Vagina (tissue), 2 donors: ENCODE results near the gene BCKDK. TPM values are rescaled to one million over a fixed set of nuclear protein-coding genes. Genes with fewer than 3 reads are reported as not detected.
A peak's percentile ranks its signal among the peaks of the same experiment; 100 is the strongest.

Experiments
- DNase-seq, 2 donors: peaks; one replicate each; pipeline ENCODE4 v3.0.0-alpha.2; 2017; ENCODE audit errors: extremely low spot score in 2 of 2
- H3K27ac ChIP-seq: fragments of 200-600 bp; sonication (generic); one replicate; pipeline ENCODE4 v1.5.1; 2019
- H3K27me3 ChIP-seq: fragments of 200-600 bp; sonication (generic); one replicate; pipeline ENCODE4 v1.5.1; 2019
- H3K36me3 ChIP-seq, 2 donors: fragments of 200-600 bp; sonication (generic); one replicate each; pipeline ENCODE4 v1.5.1; 2017 to 2019
- H3K4me1 ChIP-seq: fragments of 200-600 bp; sonication (generic); one replicate; pipeline ENCODE4 v1.5.1; 2019
- H3K4me3 ChIP-seq, 2 donors: fragments of 200-600 bp; sonication (generic); 1 replicate in 1 of 2; 2 replicates in 1 of 2; pipeline ENCODE4 v1.5.1; 2016 to 2019
- H3K9me3 ChIP-seq: fragments of 200-600 bp; sonication (generic); one replicate; pipeline ENCODE4 v1.5.1; 2019
- POLR2A ChIP-seq, 2 donors: fragments of 450-650 bp; IDR thresholded peaks; one replicate each; pipeline ENCODE4 v1.6.1; 2017; ENCODE audit warnings: antibody characterized with exemption in 2 of 2, mild to moderate bottlenecking in 2 of 2, moderate library complexity in 2 of 2
- POLR2AphosphoS5 ChIP-seq, 2 donors: sonication (generic); formaldehyde crosslinking; IDR thresholded peaks; one replicate each; pipeline ENCODE4 v1.9.0; 2017; ENCODE audit warnings: antibody characterized with exemption in 2 of 2, mild to moderate bottlenecking in 2 of 2, low read depth in 1 of 2; ENCODE audit not compliant: insufficient read depth in 1 of 2
- intact Hi-C: fragments of 100-400 bp; cut with DNase I; formaldehyde crosslinking; loops from one replicate; pipeline ENCODE4 v1.15.1; 2023
- total RNA-seq: library from RNA; depleted of rRNA; stranded (reverse); fragments of >200 nt; gene quantifications from one replicate; pipeline ENCODE4 v1.2.3, GENCODE V29; 2016
- TF ChIP-seq, protein P1 (sequence below), 3 experiments: fragments of 450-650 bp in 2 of 3; fragments of 200-600 bp in 1 of 3; sonication (generic) in 1 of 3; IDR thresholded peaks; one replicate each; pipeline ENCODE4 v1.5.1; 2017 to 2019; ENCODE audit warnings: antibody characterized with exemption in 3 of 3, mild to moderate bottlenecking in 2 of 3, moderate library complexity in 2 of 3

Gene BCKDK
- total RNA-seq, 1 donor from 2014 or later: 48.9 TPM

DNA sequence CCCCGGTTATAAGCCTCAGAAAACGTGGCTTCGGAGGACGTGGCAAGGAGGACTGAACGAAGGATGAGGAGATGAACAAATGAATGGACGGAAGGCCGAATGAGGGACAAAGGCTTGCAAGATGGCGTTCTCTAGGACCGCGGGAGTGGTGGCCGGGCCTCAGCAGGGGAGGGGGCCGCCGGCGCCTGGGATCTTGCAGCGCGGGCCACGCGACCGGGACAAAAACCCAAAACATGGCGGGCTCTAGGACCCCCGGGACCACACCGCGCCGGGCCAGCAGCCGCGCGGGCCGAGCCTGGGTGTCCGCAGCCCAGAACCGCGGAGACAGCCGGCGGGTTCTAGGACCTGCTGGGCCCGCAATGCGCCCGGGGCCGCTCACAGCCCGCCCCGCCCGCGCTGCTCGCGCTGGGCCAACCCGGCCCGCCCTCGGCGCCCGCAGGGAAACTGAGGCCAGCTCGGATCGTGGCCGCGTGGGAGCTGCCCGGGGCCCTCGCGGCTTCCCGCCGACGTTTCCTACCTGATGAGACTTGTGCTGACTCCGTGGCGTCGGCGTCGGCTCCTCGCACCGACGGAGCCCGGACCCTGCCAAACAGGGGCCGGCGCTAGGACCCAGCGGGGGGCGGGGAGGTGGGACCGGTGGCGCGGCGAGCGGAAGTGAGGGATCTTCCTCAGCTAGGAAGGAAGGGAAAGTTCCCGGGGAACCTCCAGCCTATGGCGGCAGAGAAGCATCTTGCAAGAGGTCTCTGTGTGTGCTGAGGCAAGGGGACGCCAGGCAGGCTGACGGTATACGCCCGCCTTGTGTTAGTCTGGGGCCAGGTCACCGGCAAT is 34.8 kb upstream of the BCKDK start:
- Histone ChIP-seq H3K9me3 (no peaks in the 10 kb centered on the region), H3K4me1 (peaks cover 31% of the 10 kb centered on the region), H3K27me3 (no peaks in the 10 kb centered on the region), H3K27ac (peak overlapping the region; percentile 94), H3K4me3 (peak overlapping the region; percentile 65 to 97), H3K36me3 (peaks cover 0 to 21% of the 10 kb centered on the region in 2 donors)
- TF ChIP-seq POLR2A (IDR thresholded peaks at IDR 0.05) (no peak), POLR2AphosphoS5 (IDR thresholded peaks at IDR 0.05; ENCODE audit: insufficient read depth in 1 of 2, low read depth in 1 of 2) (no peak)
- TF ChIP-seq, protein P1, sequence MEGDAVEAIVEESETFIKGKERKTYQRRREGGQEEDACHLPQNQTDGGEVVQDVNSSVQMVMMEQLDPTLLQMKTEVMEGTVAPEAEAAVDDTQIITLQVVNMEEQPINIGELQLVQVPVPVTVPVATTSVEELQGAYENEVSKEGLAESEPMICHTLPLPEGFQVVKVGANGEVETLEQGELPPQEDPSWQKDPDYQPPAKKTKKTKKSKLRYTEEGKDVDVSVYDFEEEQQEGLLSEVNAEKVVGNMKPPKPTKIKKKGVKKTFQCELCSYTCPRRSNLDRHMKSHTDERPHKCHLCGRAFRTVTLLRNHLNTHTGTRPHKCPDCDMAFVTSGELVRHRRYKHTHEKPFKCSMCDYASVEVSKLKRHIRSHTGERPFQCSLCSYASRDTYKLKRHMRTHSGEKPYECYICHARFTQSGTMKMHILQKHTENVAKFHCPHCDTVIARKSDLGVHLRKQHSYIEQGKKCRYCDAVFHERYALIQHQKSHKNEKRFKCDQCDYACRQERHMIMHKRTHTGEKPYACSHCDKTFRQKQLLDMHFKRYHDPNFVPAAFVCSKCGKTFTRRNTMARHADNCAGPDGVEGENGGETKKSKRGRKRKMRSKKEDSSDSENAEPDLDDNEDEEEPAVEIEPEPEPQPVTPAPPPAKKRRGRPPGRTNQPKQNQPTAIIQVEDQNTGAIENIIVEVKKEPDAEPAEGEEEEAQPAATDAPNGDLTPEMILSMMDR (IDR thresholded peaks at IDR 0.05): no peak
- intact Hi-C loops: loop anchor here (10.0 kb wide), 1 partner anchor 89 kb away; the partner anchor contains the start of gene HSD3B7
- no peak for DNase-seq

DNA sequence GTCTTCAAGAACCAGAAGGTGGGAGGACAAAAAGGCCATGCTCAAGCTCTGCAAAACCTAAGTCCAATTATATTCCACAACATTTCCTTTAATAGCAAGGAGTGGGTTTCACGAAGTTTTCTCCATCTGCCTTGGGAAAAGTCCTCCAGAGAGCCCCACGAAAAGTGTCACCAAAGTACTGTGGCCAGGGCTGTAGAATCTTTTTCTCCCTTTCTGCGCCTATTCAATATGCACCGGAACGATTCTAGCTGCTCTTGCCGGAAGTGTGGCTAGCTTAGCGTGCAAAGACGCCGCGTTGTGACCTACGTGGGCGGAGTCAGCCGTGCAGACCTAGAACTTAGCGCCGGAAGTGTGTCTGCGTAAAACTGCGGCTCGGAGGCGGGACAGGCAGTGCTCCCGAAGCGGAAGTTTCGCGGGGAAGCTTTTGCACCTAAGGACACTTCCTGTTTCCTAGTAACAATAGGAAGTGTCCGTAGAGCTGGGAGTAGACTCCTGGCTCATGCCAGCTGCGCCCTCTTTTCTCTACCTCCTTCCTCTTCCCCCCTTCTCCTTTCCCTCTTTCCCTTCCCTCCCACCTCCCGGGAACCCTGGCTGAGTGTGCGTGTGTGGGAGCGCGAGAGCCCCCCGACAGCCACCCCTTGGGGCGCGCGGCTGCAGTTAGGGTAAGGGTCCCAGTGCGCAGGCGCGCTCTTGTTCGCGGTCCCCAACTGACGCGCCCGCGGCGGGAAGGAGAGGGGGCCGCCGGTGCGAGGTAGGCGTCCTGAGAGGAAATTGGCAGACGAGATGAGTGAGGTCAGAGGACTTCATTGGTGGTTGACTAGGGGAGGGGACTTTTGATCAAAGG is 34.0 kb upstream of the BCKDK start, which contains the start of the genes ZNF646 and ZNF668:
ZNF646 (plus strand) TSS at position 453 of the 844 bp plus-strand sequence. CDS start 1,903 bp downstream, outside the sequence.
ZNF668 (minus strand) TSS at position 271 of the 844 bp plus-strand sequence. CDS start 9,781 bp downstream, outside the sequence.
- peak in 1 of 2 donors; percentile 56 for TF ChIP-seq POLR2A (IDR thresholded peaks at IDR 0.05)
- TF ChIP-seq, protein P1 (IDR thresholded peaks at IDR 0.05): no peak
- peak; percentile 86 to 98 for TF ChIP-seq POLR2AphosphoS5 (IDR thresholded peaks at IDR 0.05; ENCODE audit: insufficient read depth in 1 of 2, low read depth in 1 of 2)
- intact Hi-C loops: loop anchor here (10.0 kb wide), 1 partner anchor 89 kb away; the partner anchor contains the start of gene HSD3B7

DNA sequence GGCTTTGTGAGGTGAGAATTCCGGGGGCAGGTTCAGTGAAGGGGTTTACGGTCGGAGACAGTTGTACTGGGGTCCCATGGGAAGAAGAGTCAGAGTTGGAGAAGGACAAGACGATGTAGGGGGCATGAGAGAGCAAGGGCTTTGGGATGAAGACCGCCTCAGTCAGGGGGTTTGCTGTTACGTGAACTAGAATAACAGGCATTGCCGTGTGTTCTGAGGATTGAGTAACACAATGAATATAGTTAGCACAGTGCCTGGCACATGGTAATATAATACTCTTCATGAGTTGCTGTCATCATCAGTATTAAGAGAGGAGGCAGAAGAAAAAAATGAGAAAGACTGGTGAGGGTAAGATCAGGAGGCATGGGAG is 33.4 kb upstream of the BCKDK start:
- no peak for DNase-seq
- H3K27ac ChIP-seq: peak overlapping the region; percentile 94

More for the DNA sequence above, 34.0 kb upstream of the BCKDK start, which contains the start of the genes ZNF646 and ZNF668:
- Histone ChIP-seq H3K27me3 (no peaks in the 10 kb centered on the region), H3K4me1 (peaks cover 31% of the 10 kb centered on the region), H3K27ac (peak within 1 kb of the TSS; percentile 94), H3K4me3 (peak within 1 kb of the TSS; percentile 65 to 97), H3K9me3 (no peaks in the 10 kb centered on the region), H3K36me3 (peaks cover 0 to 29% of the 10 kb centered on the region in 2 donors)
- DNase-seq: peak in 1 of 2 donors; percentile 97

DNA sequence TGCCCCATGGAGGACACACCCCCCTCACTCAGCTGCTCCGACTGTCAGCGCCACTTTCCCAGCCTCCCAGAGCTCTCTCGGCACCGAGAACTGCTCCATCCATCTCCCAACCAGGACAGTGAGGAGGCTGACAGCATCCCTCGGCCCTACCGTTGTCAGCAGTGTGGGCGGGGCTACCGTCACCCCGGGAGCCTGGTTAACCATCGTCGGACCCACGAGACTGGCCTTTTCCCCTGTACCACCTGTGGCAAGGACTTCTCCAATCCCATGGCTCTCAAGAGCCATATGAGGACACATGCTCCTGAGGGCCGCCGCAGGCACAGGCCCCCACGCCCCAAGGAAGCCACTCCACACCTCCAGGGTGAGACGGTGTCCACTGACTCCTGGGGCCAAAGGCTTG is 31.9 kb upstream of the BCKDK start:
- Histone ChIP-seq H3K27me3 (no peaks in the 10 kb centered on the region), H3K36me3 (peaks cover 0 to 51% of the 10 kb centered on the region in 2 donors), H3K4me1 (peaks cover 31% of the 10 kb centered on the region), H3K27ac (no peak overlapping the region), H3K4me3 (no peak overlapping the region), H3K9me3 (no peaks in the 10 kb centered on the region)
- intact Hi-C loops: loop anchor here (10.0 kb wide), 1 partner anchor 92 kb away; the partner anchor contains the start of gene HSD3B7
- no peak for TF ChIP-seq POLR2AphosphoS5 (IDR thresholded peaks at IDR 0.05; ENCODE audit: insufficient read depth in 1 of 2, low read depth in 1 of 2)
- no peak for DNase-seq

More for the DNA sequence above, 33.4 kb upstream of the BCKDK start:
- peaks cover 0 to 35% of the 10 kb centered on the region in 2 donors for H3K36me3 ChIP-seq
- no peak for TF ChIP-seq POLR2A (IDR thresholded peaks at IDR 0.05)
- TF ChIP-seq, protein P1 (IDR thresholded peaks at IDR 0.05): no peak
- no peak for TF ChIP-seq POLR2AphosphoS5 (IDR thresholded peaks at IDR 0.05; ENCODE audit: insufficient read depth in 1 of 2, low read depth in 1 of 2)
- H3K4me1 ChIP-seq: peaks cover 31% of the 10 kb centered on the region
- intact Hi-C loops: loop anchor here (10.0 kb wide), 1 partner anchor 90 kb away; the partner anchor contains the start of gene HSD3B7
- no peaks in the 10 kb centered on the region for H3K27me3 ChIP-seq
- peak overlapping the region; percentile 65 to 97 for H3K4me3 ChIP-seq
- no peaks in the 10 kb centered on the region for H3K9me3 ChIP-seq

DNA sequence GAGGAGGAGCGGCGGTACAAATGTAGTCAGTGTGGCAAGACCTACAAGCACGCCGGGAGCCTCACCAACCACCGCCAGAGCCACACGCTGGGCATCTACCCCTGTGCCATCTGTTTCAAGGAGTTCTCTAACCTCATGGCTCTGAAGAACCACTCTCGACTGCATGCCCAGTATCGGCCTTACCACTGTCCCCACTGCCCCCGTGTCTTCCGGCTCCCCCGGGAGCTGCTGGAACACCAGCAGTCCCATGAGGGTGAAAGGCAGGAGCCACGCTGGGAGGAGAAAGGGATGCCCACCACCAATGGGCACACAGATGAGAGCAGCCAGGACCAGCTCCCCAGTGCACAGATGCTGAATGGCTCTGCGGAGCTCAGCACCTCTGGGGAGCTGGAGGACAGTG is 31.2 kb upstream of the BCKDK start:
- Histone ChIP-seq H3K27ac (no peak overlapping the region), H3K27me3 (no peaks in the 10 kb centered on the region), H3K36me3 (peaks cover 0 to 56% of the 10 kb centered on the region in 2 donors), H3K9me3 (no peaks in the 10 kb centered on the region), H3K4me1 (peaks cover 33% of the 10 kb centered on the region), H3K4me3 (no peak overlapping the region)
- intact Hi-C loops: loop anchor here (10.0 kb wide), 1 partner anchor 92 kb away; the partner anchor contains the start of gene HSD3B7
- TF ChIP-seq POLR2A (IDR thresholded peaks at IDR 0.05) (no peak), POLR2AphosphoS5 (IDR thresholded peaks at IDR 0.05; ENCODE audit: insufficient read depth in 1 of 2, low read depth in 1 of 2) (no peak)
- TF ChIP-seq, protein P1 (IDR thresholded peaks at IDR 0.05): no peak
- no peak for DNase-seq
